K562 (cell line): ENCODE measurements around the gene LAPTM4A. TPM values are rescaled to one million over a fixed set of nuclear protein-coding genes. Genes with fewer than 3 reads are reported as not detected.

Experiments used
- CHD7 ChIP-seq: fragments of 200-600 bp; sonication (generic); IDR thresholded peaks from one replicate; pipeline ENCODE4 v1.6.1; 2012; ENCODE audit warnings: mild to moderate bottlenecking, low read depth, low read length, inconsistent platforms
- ELF2 ChIP-seq: fragments of 250-450 bp; sonication (Bioruptor Pico); IDR thresholded peaks from 2 replicates; pipeline ENCODE4 v1.5.0; 2021; ENCODE audit warnings: mild to moderate bottlenecking
- HLTF ChIP-seq: fragments of 450-650 bp; IDR thresholded peaks from 2 replicates; pipeline ENCODE4 v1.6.1; 2016
- HNRNPLL ChIP-seq: fragments of 200-400 bp; formaldehyde crosslinking; IDR thresholded peaks from 2 replicates; pipeline ENCODE4 v1.6.1; 2017; ENCODE audit warnings: low read length, low read depth, mild to moderate bottlenecking; ENCODE audit not compliant: poor library complexity, severe bottlenecking
- KLF10 ChIP-seq: fragments of 250-450 bp; sonication (Bioruptor Pico); IDR thresholded peaks from 2 replicates; pipeline ENCODE4 v1.6.1; 2021; ENCODE audit warnings: matching md5 sums
- MTA1 ChIP-seq: fragments of 450-650 bp; IDR thresholded peaks from 2 replicates; pipeline ENCODE4 v1.6.1; 2017; ENCODE audit warnings: borderline replicate concordance
- NEUROD1 ChIP-seq: fragments of 150-350 bp; IDR thresholded peaks from 2 replicates; pipeline ENCODE4 v1.6.1; 2014; ENCODE audit warnings: borderline replicate concordance, low read length, low read depth; ENCODE audit not compliant: partially characterized antibody
- ZNF57 ChIP-seq: fragments of 450-650 bp; formaldehyde crosslinking; IDR thresholded peaks from 2 replicates; pipeline ENCODE4 v1.4.0; 2020; ENCODE audit warnings: mild to moderate bottlenecking, moderate library complexity
- polyA plus RNA-seq, 8 experiments: library from polyadenylated mRNA; depleted of rRNA in 4 of 8; stranded (reverse) in 5 of 8; unstranded in 3 of 8; fragments of >200 nt; fragmentation: Nextera tagmentation in 2 of 8; fragmentation: Illumina TruSeq in 1 of 8; extraction: Ambion mirVana in 2 of 8; extraction: Trizol in 1 of 8; gene quantifications; 2 replicates each; pipeline versions ENCODE4 v1.2.1 to v1.2.3, GENCODE V29; 2011 to 2014; ENCODE audit warnings: inconsistent platforms in 1 of 8, missing spikeins in 1 of 8
- total RNA-seq, 7 experiments: library from RNA; depleted of rRNA in 6 of 7; stranded (reverse); fragments of >200 nt in 6 of 7; fragmentation: Illumina TruSeq in 2 of 7; extraction: Trizol in 2 of 7; gene quantifications; 2 replicates each; pipeline versions ENCODE4 v1.2.1 to v1.2.3, GENCODE V29; 2011 to 2021; ENCODE audit warnings: low replicate concordance in 1 of 7
- TF ChIP-seq, protein P1 (sequence below), 2 experiments: fragments of 450-650 bp; IDR thresholded peaks; 2 replicates each; pipeline ENCODE4 v1.6.1; 2018; ENCODE audit warnings: mild to moderate bottlenecking in 2 of 2, low read depth in 1 of 2; ENCODE audit not compliant: partially characterized antibody in 2 of 2
- TF ChIP-seq, protein P2 (sequence below): fragments of 450-650 bp; formaldehyde crosslinking; IDR thresholded peaks from 2 replicates; pipeline ENCODE4 v1.4.0; 2020; ENCODE audit warnings: mild to moderate bottlenecking, moderate library complexity

Gene LAPTM4A
- total and polyA plus RNA-seq, 9 of the 15 experiments (the other 6 are each of a cell fraction or from before 2014, with no cell fraction given) = 13.4 to 157 (median 50.1) TPM

GRCh38 chr2:20051532-20052228 is at the start of gene LAPTM4A (continued):
- no peak for TF ChIP-seq CHD7
- peak; percentile 98 for TF ChIP-seq MTA1
- TF ChIP-seq, protein P1, sequence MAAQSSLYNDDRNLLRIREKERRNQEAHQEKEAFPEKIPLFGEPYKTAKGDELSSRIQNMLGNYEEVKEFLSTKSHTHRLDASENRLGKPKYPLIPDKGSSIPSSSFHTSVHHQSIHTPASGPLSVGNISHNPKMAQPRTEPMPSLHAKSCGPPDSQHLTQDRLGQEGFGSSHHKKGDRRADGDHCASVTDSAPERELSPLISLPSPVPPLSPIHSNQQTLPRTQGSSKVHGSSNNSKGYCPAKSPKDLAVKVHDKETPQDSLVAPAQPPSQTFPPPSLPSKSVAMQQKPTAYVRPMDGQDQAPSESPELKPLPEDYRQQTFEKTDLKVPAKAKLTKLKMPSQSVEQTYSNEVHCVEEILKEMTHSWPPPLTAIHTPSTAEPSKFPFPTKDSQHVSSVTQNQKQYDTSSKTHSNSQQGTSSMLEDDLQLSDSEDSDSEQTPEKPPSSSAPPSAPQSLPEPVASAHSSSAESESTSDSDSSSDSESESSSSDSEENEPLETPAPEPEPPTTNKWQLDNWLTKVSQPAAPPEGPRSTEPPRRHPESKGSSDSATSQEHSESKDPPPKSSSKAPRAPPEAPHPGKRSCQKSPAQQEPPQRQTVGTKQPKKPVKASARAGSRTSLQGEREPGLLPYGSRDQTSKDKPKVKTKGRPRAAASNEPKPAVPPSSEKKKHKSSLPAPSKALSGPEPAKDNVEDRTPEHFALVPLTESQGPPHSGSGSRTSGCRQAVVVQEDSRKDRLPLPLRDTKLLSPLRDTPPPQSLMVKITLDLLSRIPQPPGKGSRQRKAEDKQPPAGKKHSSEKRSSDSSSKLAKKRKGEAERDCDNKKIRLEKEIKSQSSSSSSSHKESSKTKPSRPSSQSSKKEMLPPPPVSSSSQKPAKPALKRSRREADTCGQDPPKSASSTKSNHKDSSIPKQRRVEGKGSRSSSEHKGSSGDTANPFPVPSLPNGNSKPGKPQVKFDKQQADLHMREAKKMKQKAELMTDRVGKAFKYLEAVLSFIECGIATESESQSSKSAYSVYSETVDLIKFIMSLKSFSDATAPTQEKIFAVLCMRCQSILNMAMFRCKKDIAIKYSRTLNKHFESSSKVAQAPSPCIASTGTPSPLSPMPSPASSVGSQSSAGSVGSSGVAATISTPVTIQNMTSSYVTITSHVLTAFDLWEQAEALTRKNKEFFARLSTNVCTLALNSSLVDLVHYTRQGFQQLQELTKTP (IDR thresholded peaks at IDR 0.05; ENCODE audit: low read depth in 1 of 2, partially characterized antibody in 2 of 2) = peak in 1 of 2 experiments; percentile 82
- TF ChIP-seq HLTF = peak; percentile 68; the same call in 1 of the 2 replicates
- TF ChIP-seq HNRNPLL = peak; percentile 95
- no peak for TF ChIP-seq KLF10
- peak; percentile 89 for TF ChIP-seq NEUROD1
- TF ChIP-seq ZNF57 (CRISPR knock-in tag) = no peak
- TF ChIP-seq, protein P2, sequence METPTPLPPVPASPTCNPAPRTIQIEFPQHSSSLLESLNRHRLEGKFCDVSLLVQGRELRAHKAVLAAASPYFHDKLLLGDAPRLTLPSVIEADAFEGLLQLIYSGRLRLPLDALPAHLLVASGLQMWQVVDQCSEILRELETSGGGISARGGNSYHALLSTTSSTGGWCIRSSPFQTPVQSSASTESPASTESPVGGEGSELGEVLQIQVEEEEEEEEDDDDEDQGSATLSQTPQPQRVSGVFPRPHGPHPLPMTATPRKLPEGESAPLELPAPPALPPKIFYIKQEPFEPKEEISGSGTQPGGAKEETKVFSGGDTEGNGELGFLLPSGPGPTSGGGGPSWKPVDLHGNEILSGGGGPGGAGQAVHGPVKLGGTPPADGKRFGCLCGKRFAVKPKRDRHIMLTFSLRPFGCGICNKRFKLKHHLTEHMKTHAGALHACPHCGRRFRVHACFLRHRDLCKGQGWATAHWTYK (CRISPR knock-in tag) = no peak; the same call in 1 of the 2 replicates
- TF ChIP-seq ELF2 (CRISPR knock-in tag) = no peak
